T47D (cell line): ENCODE measurements around the gene OSBPL1A.
"Not testable (repeated sequence)": the region's sequence is repeated elsewhere in the genome, so short reads cannot be mapped to it uniquely, and the experiment has no call there.

Experiments
- DNase-seq, 2 experiments: peaks; one replicate each; pipeline versions ENCODE4 v3.0.0 to v3.0.0-alpha.2; 2011 to 2012; ENCODE audit warnings: low read depth in 1 of 2, low spot score in 1 of 2
- JUND ChIP-seq: IDR thresholded peaks from 2 replicates; pipeline ENCODE4 v1.6.1; 2012; ENCODE audit warnings: low read depth
- in situ Hi-C: cut with HindIII; loops from 2 replicates; pipeline ENCODE4 v1.10.0; 2016; ENCODE audit warnings: low sequenced_read_pairs, low pct_unique_long_range_greater_than_20kb

The OSBPL1A gene

DNA sequence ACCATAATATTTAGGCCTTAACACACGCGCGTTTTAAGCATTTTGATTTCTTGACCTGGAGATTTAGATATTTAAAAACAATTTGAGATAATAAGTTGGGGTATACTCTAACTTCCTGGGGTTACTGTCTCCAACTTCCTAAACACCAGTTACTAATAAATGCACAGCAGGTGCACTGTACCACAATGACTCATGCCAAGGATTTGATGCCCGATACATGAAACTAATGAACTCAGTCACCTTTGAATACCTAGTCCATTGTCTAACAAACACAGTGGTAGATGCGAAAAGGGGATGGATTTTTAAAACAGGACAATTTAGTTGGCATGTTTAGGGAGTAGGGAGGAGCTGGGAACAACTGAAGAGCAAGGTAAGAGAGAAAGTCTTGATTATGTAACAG is 237.5 kb downstream of the OSBPL1A start:
- DNase-seq, result no peak
- TF ChIP-seq JUND, result no peak
- in situ Hi-C loops, result no loop called here

DNA sequence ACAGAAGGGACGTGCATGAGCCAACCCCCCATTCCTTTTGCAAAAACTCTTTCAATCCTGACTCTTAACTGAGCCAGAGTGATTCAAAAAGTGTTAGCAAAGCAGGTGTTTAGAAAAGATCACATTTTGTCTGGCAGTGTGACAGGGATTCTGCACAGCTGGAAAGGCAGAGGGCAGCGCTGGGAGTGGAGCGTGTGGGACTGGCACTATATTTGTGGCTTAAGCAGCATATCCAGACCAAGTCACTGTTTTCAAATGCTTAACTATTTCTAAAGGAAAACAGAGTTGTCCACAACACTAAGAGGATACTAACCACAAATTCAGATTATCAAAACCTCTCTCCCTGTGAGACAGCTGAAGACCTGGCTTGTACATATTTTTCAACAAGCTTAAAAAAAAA is 239.8 kb downstream of the OSBPL1A start:
- DNase-seq, result no peak
- TF ChIP-seq JUND, result no peak
- in situ Hi-C loops, result no loop called here

DNA sequence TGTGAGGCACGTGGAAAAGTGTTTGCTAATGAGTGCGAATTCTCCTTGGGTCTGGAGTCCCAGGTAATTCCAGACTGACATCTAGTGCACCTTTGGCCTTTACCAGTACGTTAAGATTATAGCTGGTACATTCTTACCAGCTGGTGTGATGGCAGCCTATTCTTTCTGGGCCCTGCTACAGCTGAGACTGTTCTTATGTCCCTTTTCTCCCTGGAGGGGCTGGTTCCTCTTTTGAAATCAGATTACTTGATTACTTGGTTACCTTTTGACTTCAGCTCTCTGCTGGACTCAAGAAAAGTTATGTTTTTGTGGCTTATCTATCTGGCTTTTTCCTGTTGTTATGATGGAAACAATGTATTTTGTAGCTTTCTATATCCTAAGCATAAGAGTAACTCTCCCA is 244.2 kb downstream of the OSBPL1A start:
- TF ChIP-seq JUND, result no peak
- DNase-seq, result no peak
- in situ Hi-C loops, result no loop called here

DNA sequence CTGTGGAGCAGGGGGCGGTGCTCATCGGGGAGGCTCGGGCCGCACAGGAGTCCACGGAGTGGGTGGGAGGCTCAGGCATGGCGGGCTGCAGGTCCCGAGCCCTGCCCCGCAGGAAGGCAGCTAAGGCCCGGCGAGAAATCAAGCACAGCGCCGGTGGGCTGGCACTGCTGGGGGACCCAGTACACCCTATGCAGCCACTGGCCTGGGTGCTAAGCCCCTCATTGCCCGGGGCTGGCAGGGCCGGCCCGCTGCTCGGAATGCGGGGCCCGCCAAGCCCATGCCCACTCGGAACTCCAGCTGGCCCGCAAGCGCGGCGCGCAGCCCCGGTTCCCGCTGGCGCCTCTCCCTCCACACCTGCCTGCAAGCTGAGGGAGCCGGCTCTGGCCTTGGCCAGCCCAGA is 248.0 kb downstream of the OSBPL1A start:
- DNase-seq, in situ Hi-C loops: not testable (repeated sequence)

DNA sequence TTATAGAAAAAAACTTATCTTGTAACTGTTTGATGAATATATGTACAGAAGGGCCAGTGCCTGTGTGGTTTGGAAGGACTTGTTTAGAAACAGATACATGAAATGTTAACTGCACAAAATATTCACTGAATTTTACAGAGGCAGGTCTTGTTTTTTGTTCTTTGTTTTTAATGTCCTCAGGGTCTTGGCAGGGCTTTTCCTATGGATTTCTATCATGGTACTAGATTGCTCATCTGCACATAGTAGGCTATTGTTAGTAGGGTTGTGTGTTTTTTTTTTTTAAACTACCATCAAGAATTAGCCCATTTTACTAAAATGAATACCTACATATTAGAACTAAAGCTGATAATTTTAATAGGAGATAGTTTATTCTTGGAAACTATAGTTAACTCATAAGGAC is 255.2 kb downstream of the OSBPL1A start:
- DNase-seq, result no peak
- in situ Hi-C loops, result no loop called here
- no peak for TF ChIP-seq JUND

DNA sequence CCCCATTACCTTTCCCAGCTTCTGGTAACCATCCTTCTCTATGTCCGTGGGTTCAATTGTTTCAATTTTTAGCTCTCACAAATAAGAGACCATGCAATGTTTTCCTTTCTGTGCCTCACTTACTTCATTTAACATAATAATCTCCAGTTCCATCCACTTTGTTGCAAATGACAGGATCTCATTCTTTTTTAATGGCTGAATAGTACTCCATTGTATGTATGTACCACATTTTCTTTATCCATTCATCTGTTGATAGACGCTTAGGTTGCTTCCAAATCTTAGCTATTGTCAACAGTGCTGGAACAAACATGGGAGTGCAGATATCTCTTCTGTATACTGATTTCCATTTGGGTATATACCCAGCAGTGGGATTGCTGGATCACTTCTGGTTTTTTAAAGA is 256.9 kb downstream of the OSBPL1A start:
- DNase-seq, result no peak
- in situ Hi-C loops, result no loop called here
- TF ChIP-seq JUND, result no peak

DNA sequence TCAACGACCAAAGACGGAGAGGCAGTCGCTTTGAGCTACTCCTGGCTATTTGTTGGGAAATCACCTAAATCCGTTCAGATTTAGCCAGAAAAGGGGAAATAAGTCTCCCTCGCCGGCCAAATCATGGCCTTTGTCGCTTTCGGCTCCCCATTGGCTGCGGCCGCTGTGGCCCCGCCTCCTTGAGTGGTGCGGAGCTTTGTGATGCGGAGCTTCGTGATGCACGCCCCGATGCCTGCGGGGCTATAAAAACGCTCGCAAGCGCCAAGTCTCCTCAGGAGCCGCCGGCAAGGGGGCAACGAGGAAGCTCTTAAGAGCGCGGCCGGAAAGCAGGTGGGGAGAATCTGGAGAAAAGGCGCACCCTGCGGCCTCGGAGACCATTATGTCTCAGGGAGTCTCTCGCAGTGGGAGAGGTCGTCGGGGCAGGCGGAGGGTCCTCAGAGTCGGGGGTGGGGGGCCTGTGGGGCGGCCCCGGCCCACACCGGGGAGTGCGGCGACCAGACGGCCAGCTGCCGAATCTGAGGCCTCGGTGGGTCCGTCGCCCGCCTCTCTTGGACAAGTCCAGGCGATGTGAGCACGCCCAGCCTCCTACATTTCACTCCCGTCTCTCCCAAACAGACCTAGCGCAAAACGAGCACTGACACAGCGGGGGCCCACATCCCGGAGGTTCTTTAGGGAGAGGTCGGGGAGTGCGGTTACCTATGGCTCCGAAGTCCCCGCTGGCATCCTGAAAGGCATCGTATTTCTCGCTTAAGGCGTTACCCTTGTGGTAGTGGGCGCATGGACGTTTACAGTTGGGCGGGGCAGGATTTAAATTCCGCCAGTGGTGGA is 258.6 kb downstream of the OSBPL1A start, which contains the start of gene CABYR:
Gene CABYR, plus strand, starts transcription at position 274 of the 828 bp plus-strand sequence. CDS start 4,053 bp downstream, outside the sequence.
- TF ChIP-seq JUND, result no peak
- peak; percentile 35 to 91 for DNase-seq
- in situ Hi-C loops, result no loop called here

DNA sequence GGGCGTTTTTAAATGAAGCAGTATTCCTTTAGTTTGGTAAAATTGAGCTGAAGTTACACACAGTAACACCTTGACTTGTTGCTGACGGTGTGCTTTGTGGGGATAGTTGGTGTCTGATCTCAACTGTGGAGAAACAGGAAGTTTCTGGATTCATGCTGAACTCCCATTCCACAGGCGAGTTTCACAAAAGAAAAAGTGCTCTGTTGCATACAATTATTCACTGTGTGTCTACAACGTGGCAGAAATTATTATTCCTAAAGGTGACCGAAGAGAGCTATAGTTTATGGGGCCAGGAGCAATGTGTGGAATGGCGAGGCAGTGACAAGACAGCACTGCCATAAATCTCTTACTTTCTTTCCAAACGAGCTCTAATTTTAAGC is 259.2 kb downstream of the OSBPL1A start:
- in situ Hi-C loops, result no loop called here
- DNase-seq, result no peak
- no peak for TF ChIP-seq JUND

DNA sequence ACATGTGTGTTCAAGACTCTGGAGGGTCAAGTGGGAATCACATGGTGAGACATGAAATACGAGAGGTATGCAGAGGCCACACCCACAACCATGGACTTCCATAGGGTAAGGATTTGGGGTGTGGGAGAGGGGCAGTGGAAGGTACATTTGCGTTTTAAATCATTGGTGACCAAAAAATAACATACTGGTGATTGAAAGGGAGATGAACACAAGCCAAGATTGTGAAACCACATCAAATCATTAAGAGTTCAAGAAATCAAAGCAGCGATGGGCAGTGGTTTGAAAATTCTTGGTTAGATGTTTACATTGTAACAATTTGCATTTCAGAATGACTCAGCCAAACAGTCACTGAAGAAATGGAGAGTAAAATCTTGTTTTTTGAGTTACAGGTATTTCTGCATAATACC is 260.7 kb downstream of the OSBPL1A start:
- no peak for DNase-seq
- in situ Hi-C loops, result no loop called here
- no peak for TF ChIP-seq JUND

DNA sequence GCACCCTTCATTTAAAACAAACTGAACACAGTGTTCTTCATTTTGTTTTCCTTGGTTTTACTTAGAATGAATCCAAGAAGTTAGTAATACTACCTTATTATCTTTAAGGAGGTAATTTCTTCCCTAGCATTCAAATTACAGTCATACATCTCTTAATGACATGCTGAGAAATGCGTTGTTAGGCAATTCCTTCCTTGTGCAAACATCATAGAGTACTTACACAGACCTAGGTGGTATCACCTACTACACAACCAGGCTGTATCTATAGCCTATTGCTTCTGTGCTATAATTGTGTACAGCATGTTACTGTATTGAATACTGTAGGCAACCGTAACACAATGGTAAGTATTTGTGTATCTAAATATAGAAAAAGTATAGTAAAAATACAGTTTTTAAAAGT is 267.1 kb downstream of the OSBPL1A start:
- in situ Hi-C loops, result no loop called here
- TF ChIP-seq JUND, result no peak
- no peak for DNase-seq

DNA sequence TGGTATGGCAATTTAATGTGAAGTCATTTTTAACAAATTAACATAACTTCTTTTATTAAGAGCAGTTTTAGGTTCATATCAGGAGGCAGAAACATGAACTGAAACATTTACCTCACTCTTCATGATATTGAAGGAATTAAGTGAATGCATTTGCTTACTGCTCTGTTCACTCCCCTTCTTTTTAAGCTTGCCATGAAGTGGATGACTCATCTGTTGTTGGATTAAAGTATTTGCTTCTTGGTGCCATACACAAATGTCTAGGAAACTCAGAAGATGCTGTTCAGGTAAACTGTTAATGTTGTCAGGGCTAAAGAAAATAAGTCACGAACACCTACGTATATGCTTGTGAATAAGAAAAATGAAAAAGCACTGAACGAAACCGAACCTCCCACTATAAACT is 268.9 kb downstream of the OSBPL1A start:
- in situ Hi-C loops, result no loop called here

DNA sequence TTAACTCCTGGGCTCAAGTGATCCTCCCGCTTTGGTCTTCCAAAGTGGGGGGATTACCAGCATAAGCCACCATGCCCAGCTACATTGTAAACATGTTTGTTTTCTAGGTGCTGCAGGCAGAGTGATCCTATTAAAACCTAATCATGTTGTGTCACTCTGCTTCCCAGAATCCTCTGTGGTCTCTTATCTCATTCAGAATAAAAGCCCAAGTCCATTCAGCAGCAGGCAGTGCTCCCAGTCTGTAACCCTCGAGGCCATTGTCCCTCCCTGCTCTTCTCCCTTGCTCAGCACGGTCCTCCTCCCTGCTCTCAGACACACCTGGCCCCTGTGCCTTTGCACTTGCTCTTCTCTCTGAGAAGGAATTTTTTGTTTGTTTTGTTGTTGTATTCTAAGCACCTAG is 269.9 kb downstream of the OSBPL1A start:
- no peak for TF ChIP-seq JUND
- in situ Hi-C loops, result no loop called here
- DNase-seq, result no peak

More for the DNA sequence above, 268.9 kb downstream of the OSBPL1A start:
- DNase-seq, result no peak
- no peak for TF ChIP-seq JUND

DNA sequence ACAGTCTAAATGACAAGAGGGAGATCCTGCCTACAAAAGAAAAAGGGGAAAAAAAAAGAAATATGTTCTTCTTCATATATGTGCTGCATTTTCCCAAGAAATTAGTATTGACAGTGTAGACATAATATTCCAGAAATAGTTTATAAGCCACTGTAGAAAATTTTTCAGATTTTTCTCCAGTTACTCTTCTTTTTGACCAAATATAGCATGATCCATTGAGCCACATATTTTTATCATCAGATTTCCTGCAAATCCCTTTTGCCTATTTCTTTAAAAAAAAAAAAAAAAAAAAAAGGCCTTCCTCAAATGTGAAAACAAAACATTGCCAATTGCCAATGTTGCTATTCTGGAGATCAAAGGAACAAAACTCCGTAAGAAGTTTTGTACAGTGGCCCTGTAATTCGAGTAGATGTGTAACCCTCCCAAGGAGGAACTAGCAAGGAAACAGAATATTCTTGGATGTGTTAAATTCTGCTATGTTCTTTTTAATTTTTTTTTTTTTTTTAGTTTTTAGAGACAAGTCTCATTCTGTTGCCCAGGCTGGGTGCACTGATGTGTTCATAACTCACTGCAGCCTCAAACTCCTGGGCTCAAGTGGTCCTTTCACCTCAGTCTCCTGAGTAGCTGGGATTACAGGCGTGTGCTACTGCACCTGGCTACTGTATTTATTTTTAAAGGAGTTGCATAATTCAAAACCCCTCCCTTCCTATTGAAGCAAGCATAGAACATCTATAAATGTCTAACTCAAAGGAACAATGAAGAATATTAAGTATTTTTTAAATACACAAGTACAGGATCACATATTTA is 271.3 kb downstream of the OSBPL1A start:
- DNase-seq, result no peak
- no peak for TF ChIP-seq JUND
- in situ Hi-C loops, result no loop called here
